Measurements from ENCODE around the gene PATJ. TPM values are rescaled to one million over a fixed set of nuclear protein-coding genes. Genes with fewer than 3 reads are reported as not detected.

The PATJ gene
- total RNA-seq, 1 experiment from 2014 or later: 57.9 TPM

DNA sequence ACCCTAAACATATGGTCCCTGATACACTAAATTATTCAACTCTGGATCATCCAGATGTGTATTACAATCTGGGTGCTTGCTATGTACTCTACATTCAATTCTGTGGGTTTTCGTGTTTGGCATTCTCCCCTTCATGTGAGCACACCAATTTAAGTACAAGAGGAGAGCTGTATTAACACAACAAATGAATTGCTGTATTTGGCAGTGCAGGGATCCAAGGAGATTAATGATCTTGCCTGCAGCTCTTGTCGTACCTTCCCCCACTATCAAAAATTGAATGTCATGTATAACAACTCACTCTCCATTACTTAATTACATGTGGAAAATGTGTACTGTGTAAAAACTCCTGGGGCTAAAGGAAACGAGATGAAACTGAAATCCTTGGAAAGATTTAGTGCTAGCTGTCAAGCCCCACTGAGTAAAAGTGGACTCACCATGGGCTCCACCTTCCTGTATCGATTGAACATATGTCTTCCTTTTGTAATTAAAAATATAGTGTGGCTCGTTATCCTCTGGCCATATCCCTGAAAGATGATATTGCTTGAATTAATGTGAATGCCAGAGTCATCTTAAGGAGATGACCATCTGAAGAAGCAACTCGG lies 280.2 kb downstream of the PATJ start (continued):
- TF ChIP-seq, protein P1, sequence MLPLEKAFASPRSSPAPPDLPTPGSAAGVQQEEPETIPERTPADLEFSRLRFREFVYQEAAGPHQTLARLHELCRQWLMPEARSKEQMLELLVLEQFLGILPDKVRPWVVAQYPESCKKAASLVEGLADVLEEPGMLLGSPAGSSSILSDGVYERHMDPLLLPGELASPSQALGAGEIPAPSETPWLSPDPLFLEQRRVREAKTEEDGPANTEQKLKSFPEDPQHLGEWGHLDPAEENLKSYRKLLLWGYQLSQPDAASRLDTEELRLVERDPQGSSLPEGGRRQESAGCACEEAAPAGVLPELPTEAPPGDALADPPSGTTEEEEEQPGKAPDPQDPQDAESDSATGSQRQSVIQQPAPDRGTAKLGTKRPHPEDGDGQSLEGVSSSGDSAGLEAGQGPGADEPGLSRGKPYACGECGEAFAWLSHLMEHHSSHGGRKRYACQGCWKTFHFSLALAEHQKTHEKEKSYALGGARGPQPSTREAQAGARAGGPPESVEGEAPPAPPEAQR (CRISPR knock-in tag; IDR thresholded peaks at IDR 0.05): no peak
- TF ChIP-seq, protein P2, sequence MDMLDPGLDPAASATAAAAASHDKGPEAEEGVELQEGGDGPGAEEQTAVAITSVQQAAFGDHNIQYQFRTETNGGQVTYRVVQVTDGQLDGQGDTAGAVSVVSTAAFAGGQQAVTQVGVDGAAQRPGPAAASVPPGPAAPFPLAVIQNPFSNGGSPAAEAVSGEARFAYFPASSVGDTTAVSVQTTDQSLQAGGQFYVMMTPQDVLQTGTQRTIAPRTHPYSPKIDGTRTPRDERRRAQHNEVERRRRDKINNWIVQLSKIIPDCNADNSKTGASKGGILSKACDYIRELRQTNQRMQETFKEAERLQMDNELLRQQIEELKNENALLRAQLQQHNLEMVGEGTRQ (CRISPR knock-in tag; IDR thresholded peaks at IDR 0.05): no peak
- TF ChIP-seq, protein P3, sequence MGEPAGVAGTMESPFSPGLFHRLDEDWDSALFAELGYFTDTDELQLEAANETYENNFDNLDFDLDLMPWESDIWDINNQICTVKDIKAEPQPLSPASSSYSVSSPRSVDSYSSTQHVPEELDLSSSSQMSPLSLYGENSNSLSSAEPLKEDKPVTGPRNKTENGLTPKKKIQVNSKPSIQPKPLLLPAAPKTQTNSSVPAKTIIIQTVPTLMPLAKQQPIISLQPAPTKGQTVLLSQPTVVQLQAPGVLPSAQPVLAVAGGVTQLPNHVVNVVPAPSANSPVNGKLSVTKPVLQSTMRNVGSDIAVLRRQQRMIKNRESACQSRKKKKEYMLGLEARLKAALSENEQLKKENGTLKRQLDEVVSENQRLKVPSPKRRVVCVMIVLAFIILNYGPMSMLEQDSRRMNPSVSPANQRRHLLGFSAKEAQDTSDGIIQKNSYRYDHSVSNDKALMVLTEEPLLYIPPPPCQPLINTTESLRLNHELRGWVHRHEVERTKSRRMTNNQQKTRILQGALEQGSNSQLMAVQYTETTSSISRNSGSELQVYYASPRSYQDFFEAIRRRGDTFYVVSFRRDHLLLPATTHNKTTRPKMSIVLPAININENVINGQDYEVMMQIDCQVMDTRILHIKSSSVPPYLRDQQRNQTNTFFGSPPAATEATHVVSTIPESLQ (CRISPR knock-in tag; IDR thresholded peaks at IDR 0.05): no peak

DNA sequence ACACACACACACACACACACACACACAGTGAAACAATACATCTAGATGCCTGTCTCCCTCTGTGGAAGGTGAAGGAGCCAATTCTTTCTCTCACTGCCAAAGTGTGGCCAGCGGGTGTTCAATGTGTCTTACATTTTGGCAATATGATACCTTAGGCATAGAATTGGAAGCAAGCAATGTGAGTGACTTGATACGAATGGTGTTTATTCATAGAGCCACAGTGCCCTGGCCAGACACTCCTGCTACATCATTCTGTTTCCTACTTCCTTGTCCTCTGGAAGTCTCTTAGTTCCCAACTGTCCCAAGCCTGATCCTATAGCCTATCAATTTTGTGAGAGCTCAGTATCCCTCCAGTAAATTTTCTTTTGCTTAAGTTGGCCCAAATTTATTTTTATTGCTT lies 282.4 kb downstream of the PATJ start:
- ATAC-seq (no peak), DNase-seq (ENCODE audit: low spot score) (no peak)
- CTCF ChIA-PET: no interaction called here
- Mint-ChIP-seq H3K4me1 (peaks cover 23% of the 10 kb centered on the region), H3K9me3 (peaks cover 12% of the 10 kb centered on the region), H3K36me3 (peaks cover 17% of the 10 kb centered on the region), H3K4me3 (no peak overlapping the region), H3K27me3 (ENCODE audit: low read depth) (no peaks in the 10 kb centered on the region), H3K27ac (no peak overlapping the region; the same call in 1 of the 2 replicates)
- POLR2A ChIA-PET: no interaction called here
- TF ChIP-seq ETV6 (CRISPR knock-in tag; IDR thresholded peaks at IDR 0.05): no peak
- TF ChIP-seq, protein P4, sequence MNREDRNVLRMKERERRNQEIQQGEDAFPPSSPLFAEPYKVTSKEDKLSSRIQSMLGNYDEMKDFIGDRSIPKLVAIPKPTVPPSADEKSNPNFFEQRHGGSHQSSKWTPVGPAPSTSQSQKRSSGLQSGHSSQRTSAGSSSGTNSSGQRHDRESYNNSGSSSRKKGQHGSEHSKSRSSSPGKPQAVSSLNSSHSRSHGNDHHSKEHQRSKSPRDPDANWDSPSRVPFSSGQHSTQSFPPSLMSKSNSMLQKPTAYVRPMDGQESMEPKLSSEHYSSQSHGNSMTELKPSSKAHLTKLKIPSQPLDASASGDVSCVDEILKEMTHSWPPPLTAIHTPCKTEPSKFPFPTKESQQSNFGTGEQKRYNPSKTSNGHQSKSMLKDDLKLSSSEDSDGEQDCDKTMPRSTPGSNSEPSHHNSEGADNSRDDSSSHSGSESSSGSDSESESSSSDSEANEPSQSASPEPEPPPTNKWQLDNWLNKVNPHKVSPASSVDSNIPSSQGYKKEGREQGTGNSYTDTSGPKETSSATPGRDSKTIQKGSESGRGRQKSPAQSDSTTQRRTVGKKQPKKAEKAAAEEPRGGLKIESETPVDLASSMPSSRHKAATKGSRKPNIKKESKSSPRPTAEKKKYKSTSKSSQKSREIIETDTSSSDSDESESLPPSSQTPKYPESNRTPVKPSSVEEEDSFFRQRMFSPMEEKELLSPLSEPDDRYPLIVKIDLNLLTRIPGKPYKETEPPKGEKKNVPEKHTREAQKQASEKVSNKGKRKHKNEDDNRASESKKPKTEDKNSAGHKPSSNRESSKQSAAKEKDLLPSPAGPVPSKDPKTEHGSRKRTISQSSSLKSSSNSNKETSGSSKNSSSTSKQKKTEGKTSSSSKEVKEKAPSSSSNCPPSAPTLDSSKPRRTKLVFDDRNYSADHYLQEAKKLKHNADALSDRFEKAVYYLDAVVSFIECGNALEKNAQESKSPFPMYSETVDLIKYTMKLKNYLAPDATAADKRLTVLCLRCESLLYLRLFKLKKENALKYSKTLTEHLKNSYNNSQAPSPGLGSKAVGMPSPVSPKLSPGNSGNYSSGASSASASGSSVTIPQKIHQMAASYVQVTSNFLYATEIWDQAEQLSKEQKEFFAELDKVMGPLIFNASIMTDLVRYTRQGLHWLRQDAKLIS (CRISPR knock-in tag; IDR thresholded peaks at IDR 0.05; ENCODE audit: borderline replicate concordance): no peak
- TF ChIP-seq, protein P2 (CRISPR knock-in tag; IDR thresholded peaks at IDR 0.05): no peak
- TF ChIP-seq, protein P5, sequence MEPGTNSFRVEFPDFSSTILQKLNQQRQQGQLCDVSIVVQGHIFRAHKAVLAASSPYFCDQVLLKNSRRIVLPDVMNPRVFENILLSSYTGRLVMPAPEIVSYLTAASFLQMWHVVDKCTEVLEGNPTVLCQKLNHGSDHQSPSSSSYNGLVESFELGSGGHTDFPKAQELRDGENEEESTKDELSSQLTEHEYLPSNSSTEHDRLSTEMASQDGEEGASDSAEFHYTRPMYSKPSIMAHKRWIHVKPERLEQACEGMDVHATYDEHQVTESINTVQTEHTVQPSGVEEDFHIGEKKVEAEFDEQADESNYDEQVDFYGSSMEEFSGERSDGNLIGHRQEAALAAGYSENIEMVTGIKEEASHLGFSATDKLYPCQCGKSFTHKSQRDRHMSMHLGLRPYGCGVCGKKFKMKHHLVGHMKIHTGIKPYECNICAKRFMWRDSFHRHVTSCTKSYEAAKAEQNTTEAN (CRISPR knock-in tag; IDR thresholded peaks at IDR 0.05): no peak
- no peak for TF ChIP-seq GABPB1 (CRISPR knock-in tag; IDR thresholded peaks at IDR 0.05)
- TF ChIP-seq ZBTB21 (CRISPR knock-in tag; IDR thresholded peaks at IDR 0.05; ENCODE audit: borderline replicate concordance): no peak
- TF ChIP-seq TEAD1 (CRISPR knock-in tag; IDR thresholded peaks at IDR 0.05): no peak
- TF ChIP-seq NFATC4 (CRISPR knock-in tag; IDR thresholded peaks at IDR 0.05): no peak
- TF ChIP-seq, protein P6, sequence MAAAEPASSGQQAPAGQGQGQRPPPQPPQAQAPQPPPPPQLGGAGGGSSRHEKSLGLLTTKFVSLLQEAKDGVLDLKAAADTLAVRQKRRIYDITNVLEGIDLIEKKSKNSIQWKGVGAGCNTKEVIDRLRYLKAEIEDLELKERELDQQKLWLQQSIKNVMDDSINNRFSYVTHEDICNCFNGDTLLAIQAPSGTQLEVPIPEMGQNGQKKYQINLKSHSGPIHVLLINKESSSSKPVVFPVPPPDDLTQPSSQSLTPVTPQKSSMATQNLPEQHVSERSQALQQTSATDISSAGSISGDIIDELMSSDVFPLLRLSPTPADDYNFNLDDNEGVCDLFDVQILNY (CRISPR knock-in tag; IDR thresholded peaks at IDR 0.05): no peak
- TF ChIP-seq, protein P7, sequence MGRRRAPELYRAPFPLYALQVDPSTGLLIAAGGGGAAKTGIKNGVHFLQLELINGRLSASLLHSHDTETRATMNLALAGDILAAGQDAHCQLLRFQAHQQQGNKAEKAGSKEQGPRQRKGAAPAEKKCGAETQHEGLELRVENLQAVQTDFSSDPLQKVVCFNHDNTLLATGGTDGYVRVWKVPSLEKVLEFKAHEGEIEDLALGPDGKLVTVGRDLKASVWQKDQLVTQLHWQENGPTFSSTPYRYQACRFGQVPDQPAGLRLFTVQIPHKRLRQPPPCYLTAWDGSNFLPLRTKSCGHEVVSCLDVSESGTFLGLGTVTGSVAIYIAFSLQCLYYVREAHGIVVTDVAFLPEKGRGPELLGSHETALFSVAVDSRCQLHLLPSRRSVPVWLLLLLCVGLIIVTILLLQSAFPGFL (CRISPR knock-in tag; IDR thresholded peaks at IDR 0.05; ENCODE audit: borderline replicate concordance): no peak
- TF ChIP-seq, protein P8, sequence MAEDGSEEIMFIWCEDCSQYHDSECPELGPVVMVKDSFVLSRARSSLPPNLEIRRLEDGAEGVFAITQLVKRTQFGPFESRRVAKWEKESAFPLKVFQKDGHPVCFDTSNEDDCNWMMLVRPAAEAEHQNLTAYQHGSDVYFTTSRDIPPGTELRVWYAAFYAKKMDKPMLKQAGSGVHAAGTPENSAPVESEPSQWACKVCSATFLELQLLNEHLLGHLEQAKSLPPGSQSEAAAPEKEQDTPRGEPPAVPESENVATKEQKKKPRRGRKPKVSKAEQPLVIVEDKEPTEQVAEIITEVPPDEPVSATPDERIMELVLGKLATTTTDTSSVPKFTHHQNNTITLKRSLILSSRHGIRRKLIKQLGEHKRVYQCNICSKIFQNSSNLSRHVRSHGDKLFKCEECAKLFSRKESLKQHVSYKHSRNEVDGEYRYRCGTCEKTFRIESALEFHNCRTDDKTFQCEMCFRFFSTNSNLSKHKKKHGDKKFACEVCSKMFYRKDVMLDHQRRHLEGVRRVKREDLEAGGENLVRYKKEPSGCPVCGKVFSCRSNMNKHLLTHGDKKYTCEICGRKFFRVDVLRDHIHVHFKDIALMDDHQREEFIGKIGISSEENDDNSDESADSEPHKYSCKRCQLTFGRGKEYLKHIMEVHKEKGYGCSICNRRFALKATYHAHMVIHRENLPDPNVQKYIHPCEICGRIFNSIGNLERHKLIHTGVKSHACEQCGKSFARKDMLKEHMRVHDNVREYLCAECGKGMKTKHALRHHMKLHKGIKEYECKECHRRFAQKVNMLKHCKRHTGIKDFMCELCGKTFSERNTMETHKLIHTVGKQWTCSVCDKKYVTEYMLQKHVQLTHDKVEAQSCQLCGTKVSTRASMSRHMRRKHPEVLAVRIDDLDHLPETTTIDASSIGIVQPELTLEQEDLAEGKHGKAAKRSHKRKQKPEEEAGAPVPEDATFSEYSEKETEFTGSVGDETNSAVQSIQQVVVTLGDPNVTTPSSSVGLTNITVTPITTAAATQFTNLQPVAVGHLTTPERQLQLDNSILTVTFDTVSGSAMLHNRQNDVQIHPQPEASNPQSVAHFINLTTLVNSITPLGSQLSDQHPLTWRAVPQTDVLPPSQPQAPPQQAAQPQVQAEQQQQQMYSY (CRISPR knock-in tag; IDR thresholded peaks at IDR 0.05): no peak
- TF ChIP-seq ZNF317 (CRISPR knock-in tag; IDR thresholded peaks at IDR 0.05; ENCODE audit: borderline replicate concordance, low read depth): no peak
- TF ChIP-seq SP1 (CRISPR knock-in tag; conservative IDR thresholded peaks at IDR 0.05): no peak
- TF ChIP-seq, protein P3 (CRISPR knock-in tag; IDR thresholded peaks at IDR 0.05): no peak

All from WTC11 (cell line).